Measurements from ENCODE around the gene KRT84. TPM values are rescaled to one million over a fixed set of nuclear protein-coding genes. Genes with fewer than 3 reads are reported as not detected.

The KRT84 gene
- total RNA-seq, 1 experiment from 2014 or later = not detected

DNA sequence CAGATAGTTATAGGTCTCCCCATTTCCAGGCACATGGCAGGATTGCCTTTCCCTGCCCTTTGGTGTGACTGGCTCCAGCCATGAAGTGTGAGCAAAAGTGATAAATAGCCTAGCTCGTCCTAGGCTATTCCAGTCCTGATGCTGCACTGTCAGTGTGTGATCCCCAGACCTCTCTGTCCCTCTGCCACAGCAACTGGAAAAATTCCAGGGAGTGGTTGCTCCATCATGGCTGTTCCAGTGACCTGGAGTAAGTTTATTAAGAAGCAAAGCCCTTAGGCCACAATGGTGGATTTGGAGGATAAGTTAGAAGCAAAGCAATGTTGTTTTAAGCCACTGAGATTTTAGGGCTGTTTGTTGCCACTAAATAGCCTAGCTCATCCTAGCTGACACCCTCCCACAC lies 54.4 kb downstream of the KRT84 start:
- Mint-ChIP-seq H3K27me3 (ENCODE audit: insufficient read depth, unreplicated experiment) (no peaks in the 10 kb centered on the region), H3K36me3 (ENCODE audit: insufficient read depth, unreplicated experiment) (no peaks in the 10 kb centered on the region), H3K4me3 (ENCODE audit: unreplicated experiment) (no peak overlapping the region), H3K27ac (ENCODE audit: low read depth, unreplicated experiment) (no peak overlapping the region), H3K4me1 (ENCODE audit: insufficient read depth, unreplicated experiment) (peaks cover 21% of the 10 kb centered on the region), H3K9me3 (ENCODE audit: unreplicated experiment) (no peaks in the 10 kb centered on the region)
- intact Hi-C loops (cut with micrococcal nuclease) = no loop called here
- ChIA-PET CTCF (interaction anchor here (0.6 to 5.0 kb wide), 6 partner anchors 14 to 650 kb away, joined by 3 to 57 read pairs (median 4); no protein-coding TSS in a partner anchor), POLR2A (no interaction called here)
- no peak for DNase-seq (ENCODE audit: unreplicated experiment)
- BruUV-seq (replicated peaks) = no TSS peak
- TF ChIP-seq, protein P1, sequence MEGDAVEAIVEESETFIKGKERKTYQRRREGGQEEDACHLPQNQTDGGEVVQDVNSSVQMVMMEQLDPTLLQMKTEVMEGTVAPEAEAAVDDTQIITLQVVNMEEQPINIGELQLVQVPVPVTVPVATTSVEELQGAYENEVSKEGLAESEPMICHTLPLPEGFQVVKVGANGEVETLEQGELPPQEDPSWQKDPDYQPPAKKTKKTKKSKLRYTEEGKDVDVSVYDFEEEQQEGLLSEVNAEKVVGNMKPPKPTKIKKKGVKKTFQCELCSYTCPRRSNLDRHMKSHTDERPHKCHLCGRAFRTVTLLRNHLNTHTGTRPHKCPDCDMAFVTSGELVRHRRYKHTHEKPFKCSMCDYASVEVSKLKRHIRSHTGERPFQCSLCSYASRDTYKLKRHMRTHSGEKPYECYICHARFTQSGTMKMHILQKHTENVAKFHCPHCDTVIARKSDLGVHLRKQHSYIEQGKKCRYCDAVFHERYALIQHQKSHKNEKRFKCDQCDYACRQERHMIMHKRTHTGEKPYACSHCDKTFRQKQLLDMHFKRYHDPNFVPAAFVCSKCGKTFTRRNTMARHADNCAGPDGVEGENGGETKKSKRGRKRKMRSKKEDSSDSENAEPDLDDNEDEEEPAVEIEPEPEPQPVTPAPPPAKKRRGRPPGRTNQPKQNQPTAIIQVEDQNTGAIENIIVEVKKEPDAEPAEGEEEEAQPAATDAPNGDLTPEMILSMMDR (IDR thresholded peaks at IDR 0.05; ENCODE audit: unreplicated experiment) = no peak

DNA sequence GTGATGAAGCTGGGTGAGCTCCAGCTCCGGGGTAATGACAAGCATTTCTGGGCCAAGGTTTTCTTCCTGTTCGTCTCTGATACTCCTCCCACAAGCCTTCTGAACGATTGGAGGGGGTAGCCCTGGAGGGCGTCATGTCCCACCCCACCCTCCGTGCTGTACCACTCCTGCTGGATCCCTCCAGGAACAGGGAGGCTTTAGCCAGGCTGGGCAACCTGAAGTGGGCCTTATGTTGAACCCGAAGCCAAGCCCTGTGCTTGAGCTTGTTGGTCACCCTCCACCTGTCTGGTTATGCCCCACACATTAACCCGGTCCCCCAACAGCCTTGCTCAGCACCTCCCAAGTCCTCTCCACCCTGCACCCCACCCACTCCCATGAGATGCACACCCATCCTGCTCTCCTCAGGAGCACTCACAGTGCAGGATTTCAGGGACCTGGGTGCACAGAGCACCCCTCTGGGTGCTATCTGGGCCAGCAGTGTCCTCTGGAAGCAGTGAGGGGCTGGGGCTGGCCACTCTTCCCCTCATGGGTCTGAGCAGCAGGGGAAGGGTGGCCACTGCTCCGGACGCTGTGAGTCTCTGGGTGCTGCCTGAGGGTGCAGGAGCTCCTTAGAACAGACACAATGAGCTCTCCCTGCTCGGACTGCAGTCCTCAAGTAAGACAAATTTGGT lies 57.5 kb downstream of the KRT84 start:
- H3K36me3 Mint-ChIP-seq (ENCODE audit: insufficient read depth, unreplicated experiment) = no peaks in the 10 kb centered on the region
- H3K27ac Mint-ChIP-seq (ENCODE audit: low read depth, unreplicated experiment) = no peak overlapping the region
- H3K27me3 Mint-ChIP-seq (ENCODE audit: insufficient read depth, unreplicated experiment) = no peaks in the 10 kb centered on the region
- ChIA-PET CTCF (interaction anchor here (0.6 to 5.0 kb wide), 47 partner anchors 10 to 1681 kb away, joined by 3 to 57 read pairs (median 4); partner anchors contain the start of genes HOXC8, KRT6C and KRT80), POLR2A (interaction anchor here (0.7 to 2.6 kb wide), 14 partner anchors 10 to 577 kb away, joined by 3 to 24 read pairs (median 4); partner anchors contain the start of genes KRT5, KRT6A and KRT8)
- H3K9me3 Mint-ChIP-seq (ENCODE audit: unreplicated experiment) = no peaks in the 10 kb centered on the region
- TF ChIP-seq, protein P1 (IDR thresholded peaks at IDR 0.05; ENCODE audit: unreplicated experiment) = no peak
- no TSS peak for BruUV-seq (replicated peaks)
- H3K4me1 Mint-ChIP-seq (ENCODE audit: insufficient read depth, unreplicated experiment) = peaks cover 14% of the 10 kb centered on the region
- no peak overlapping the region for H3K4me3 Mint-ChIP-seq (ENCODE audit: unreplicated experiment)
- intact Hi-C loops (cut with micrococcal nuclease) = loop anchor here (1.0 to 5.0 kb wide), 5 partner anchors 48 to 544 kb away; partner anchors contain the start of gene KRT7
- DNase-seq (ENCODE audit: unreplicated experiment) = no peak

Other genes starting within 250 kb of the KRT84 start
- gene KRT80, start 193.6 kb downstream of the KRT84 start, total RNA-seq (2022) = 27.4 and 52.3 TPM in 2 replicates
- 2,379 and 3,360 TPM in 2 replicates for gene KRT7, start 152.4 kb downstream of the KRT84 start, total RNA-seq (2022)
- gene KRT86, start 111.0 kb downstream of the KRT84 start, total RNA-seq (2022) = 37.8 and 45.1 TPM in 2 replicates
- gene KRT81, start 94.1 kb downstream of the KRT84 start, total RNA-seq (2022) = 2,023 and 2,244 TPM in 2 replicates
- gene KRT83, start 64.3 kb downstream of the KRT84 start, total RNA-seq (2022) = 12.2 and 14.5 TPM in 2 replicates
- gene KRT85, start 18.2 kb downstream of the KRT84 start, total RNA-seq (2022) = 0.23 TPM in 1 of 2 replicates, not detected in the other
- gene KRT82, start 20.7 kb upstream of the KRT84 start, total RNA-seq (2022) = not detected in 2 replicates
- gene KRT75, start 48.7 kb upstream of the KRT84 start, total RNA-seq (2022) = not detected in 2 replicates
- 2.3 and 3.3 TPM in 2 replicates for gene KRT6B, start 66.5 kb upstream of the KRT84 start, total RNA-seq (2022)
- 0.19 and 0.44 TPM in 2 replicates for gene KRT6C, start 88.2 kb upstream of the KRT84 start, total RNA-seq (2022)
- gene KRT6A, start 107.6 kb upstream of the KRT84 start, total RNA-seq (2022) = 1,403 and 1,688 TPM in 2 replicates
- gene KRT5, start 134.7 kb upstream of the KRT84 start, total RNA-seq (2022) = 1,273 and 3,552 TPM in 2 replicates
- not detected in 2 replicates for gene KRT71, start 167.5 kb upstream of the KRT84 start, total RNA-seq (2022)
- not detected in 2 replicates for gene KRT74, start 188.2 kb upstream of the KRT84 start, total RNA-seq (2022)
- gene KRT72, start 215.8 kb upstream of the KRT84 start, total RNA-seq (2022) = not detected in 2 replicates
- not detected in 2 replicates for gene KRT73, start 232.9 kb upstream of the KRT84 start, total RNA-seq (2022)

Measured in MCF 10A (cell line).